ENCODE measurements around the gene GARRE1.
"Not testable (repeated sequence)": the region's sequence is repeated elsewhere in the genome, so short reads cannot be mapped to it uniquely, and the experiment has no call there.

Gene GARRE1

GRCh38 chr19:34230820-34231219 lies 23.5 kb upstream of the GARRE1 start:
- no peak for DNase-seq (ENCODE audit: low read depth in 2 of 2)

- DNase-seq (ENCODE audit: low read depth in 2 of 2): no peak
Measured at GRCh38 chr19:34231439-34231838, 22.9 kb upstream of the GARRE1 start.

- DNase-seq (ENCODE audit: low read depth in 2 of 2): peak; percentile 74 to 79
Measured at GRCh38 chr19:34232566-34233481, 21.5 kb upstream of the GARRE1 start.

GRCh38 chr19:34235425-34235940 lies 18.9 kb upstream of the GARRE1 start:
- DNase-seq (ENCODE audit: low read depth in 2 of 2): no peak

GRCh38 chr19:34236035-34236987 lies 18.0 kb upstream of the GARRE1 start:
- peak in 1 of 2 experiments; percentile 40 for DNase-seq (ENCODE audit: low read depth in 2 of 2)

- DNase-seq (ENCODE audit: low read depth in 2 of 2): no peak
Measured at GRCh38 chr19:34237283-34237682, 17.1 kb upstream of the GARRE1 start.

GRCh38 chr19:34237939-34238338 lies 16.4 kb upstream of the GARRE1 start:
- no peak for DNase-seq (ENCODE audit: low read depth in 2 of 2)

- DNase-seq (ENCODE audit: low read depth in 2 of 2): no peak
Measured at GRCh38 chr19:34241513-34242337, 12.6 kb upstream of the GARRE1 start.

GRCh38 chr19:34243138-34243875 lies 11.0 kb upstream of the GARRE1 start:
- DNase-seq (ENCODE audit: low read depth in 2 of 2): not testable (repeated sequence)

- DNase-seq (ENCODE audit: low read depth in 2 of 2): no peak
Measured at GRCh38 chr19:34243876-34244578, 10.3 kb upstream of the GARRE1 start.

GRCh38 chr19:34244611-34245299 lies 9.6 kb upstream of the GARRE1 start:
- no peak for DNase-seq (ENCODE audit: low read depth in 2 of 2)

GRCh38 chr19:34246340-34246739 lies 8.0 kb upstream of the GARRE1 start:
- no peak for DNase-seq (ENCODE audit: low read depth in 2 of 2)

- no peak for DNase-seq (ENCODE audit: low read depth in 2 of 2)
Measured at GRCh38 chr19:34248941-34249340, 5.4 kb upstream of the GARRE1 start.

- DNase-seq (ENCODE audit: low read depth in 2 of 2): not testable (repeated sequence)
Measured at GRCh38 chr19:34253167-34253566, 1.2 kb upstream of the GARRE1 start.

- DNase-seq (ENCODE audit: low read depth in 2 of 2): not testable (repeated sequence)
Measured at GRCh38 chr19:34253681-34254045, 691 bp upstream of the GARRE1 start.

- DNase-seq (ENCODE audit: low read depth in 2 of 2): no peak
Measured at GRCh38 chr19:34254698-34255432, 511 bp downstream of the GARRE1 start.

- no peak for DNase-seq (ENCODE audit: low read depth in 2 of 2)
Measured at GRCh38 chr19:34255546-34255945, 1.2 kb downstream of the GARRE1 start.

- DNase-seq (ENCODE audit: low read depth in 2 of 2): no peak
Measured at GRCh38 chr19:34256835-34257558, 2.6 kb downstream of the GARRE1 start.
